H1 (cell line): ENCODE measurements around the gene VPS52. TPM values are rescaled to one million over a fixed set of nuclear protein-coding genes. Genes with fewer than 3 reads are reported as not detected.

Source experiments
- CTCF ChIA-PET: fragments of 300-600 bp; sonication (Branson Sonifier 250); formaldehyde crosslinking; loops from one replicate; lab custom pipeline; 2021; ENCODE audit not compliant: partially characterized antibody; lab: Charles Lee
- POLR2A ChIA-PET: fragments of 300-600 bp; sonication (Branson Sonifier 250); formaldehyde crosslinking; loops from one replicate; lab custom pipeline; 2021; ENCODE audit warnings: inconsistent platforms; ENCODE audit not compliant: partially characterized antibody; lab: Charles Lee
- DNase-seq, 2 experiments: peaks; one replicate each; pipeline versions ENCODE4 v3.0.0 to v3.0.0-alpha.2; 2010 to 2022; ENCODE audit warnings: low spot score in 2 of 2, low read depth in 1 of 2, mixed read lengths in 1 of 2
- FAIRE-seq: peaks from 2 replicates; lab custom pipeline; 2011; peaks lifted over from hg19 to GRCh38; lab: Jason Lieb, UNC
- H2AFZ ChIP-seq: 2 replicates; pipeline ENCODE4 v1.8.1; 2012; ENCODE audit warnings: low read length, inconsistent platforms
- H2AK5ac ChIP-seq: 2 replicates; pipeline ENCODE4 v1.6.1; 2013; ENCODE audit warnings: low read depth, low read length
- H2BK120ac ChIP-seq: replicated peaks from 2 replicates; pipeline ENCODE3; 2013; ENCODE audit warnings: low read depth, low read length, inconsistent platforms
- H2BK12ac ChIP-seq: 2 replicates; pipeline ENCODE4 v1.6.1; 2013; ENCODE audit warnings: low read depth, low read length
- H2BK15ac ChIP-seq: 2 replicates; pipeline ENCODE4 v1.6.1; 2013; ENCODE audit warnings: low read length
- H2BK20ac ChIP-seq: 2 replicates; pipeline ENCODE4 v1.6.1; 2013; ENCODE audit warnings: low read length
- H2BK5ac ChIP-seq: 2 replicates; pipeline ENCODE4 v1.6.1; 2013; ENCODE audit warnings: low read depth, low read length
- H3K14ac ChIP-seq: 2 replicates; pipeline ENCODE4 v1.6.1; 2013; ENCODE audit warnings: inconsistent platforms; ENCODE audit not compliant: insufficient read length
- H3K18ac ChIP-seq: 2 replicates; pipeline ENCODE4 v1.6.1; 2013; ENCODE audit warnings: low read length; ENCODE audit errors: extremely low read depth
- H3K23ac ChIP-seq: 2 replicates; pipeline ENCODE4 v1.6.1; 2013; ENCODE audit warnings: inconsistent platforms; ENCODE audit not compliant: insufficient read length
- H3K23me2 ChIP-seq: 2 replicates; pipeline ENCODE4 v1.6.1; 2013; ENCODE audit warnings: low read depth, low read length
- H3K27ac ChIP-seq: 2 replicates; pipeline ENCODE4 v1.6.1; 2011; ENCODE audit warnings: low read depth, low read length, inconsistent platforms
- H3K27me3 ChIP-seq, 4 experiments: replicated peaks in 1 of 4; 1 replicate in 1 of 4; 2 replicates in 3 of 4; pipeline versions ENCODE4 v1.6.1 to v1.8.1; 2011 to 2013; ENCODE audit warnings: low read length in 3 of 4, mild to moderate bottlenecking in 3 of 4, inconsistent platforms in 2 of 4, mixed read lengths in 2 of 4, moderate library complexity in 1 of 4; ENCODE audit not compliant: control insufficient read depth in 3 of 4, insufficient read depth in 3 of 4; ENCODE audit errors: extremely low read depth in 1 of 4
- H3K36me3 ChIP-seq, 4 experiments: 2 replicates each; pipeline versions ENCODE4 v1.6.1 to v1.8.1; 2011 to 2013; ENCODE audit warnings: mild to moderate bottlenecking in 4 of 4, low read length in 3 of 4, moderate library complexity in 2 of 4, control low read depth in 1 of 4, inconsistent platforms in 1 of 4; ENCODE audit not compliant: insufficient read depth in 4 of 4, control insufficient read depth in 2 of 4
- H3K4ac ChIP-seq: replicated peaks from 2 replicates; pipeline ENCODE3; 2013; ENCODE audit warnings: low read length, low read depth, mixed read lengths, inconsistent platforms; ENCODE audit not compliant: insufficient read length
- H3K4me1 ChIP-seq, 4 experiments: replicated peaks in 1 of 4; 1 replicate in 1 of 4; 2 replicates in 3 of 4; pipeline versions ENCODE4 v1.6.1 to v1.8.1; 2011 to 2013; ENCODE audit warnings: low read length in 3 of 4, inconsistent platforms in 2 of 4, mixed read lengths in 1 of 4; ENCODE audit not compliant: insufficient read depth in 4 of 4, control insufficient read depth in 3 of 4
- H3K4me2 ChIP-seq, 2 experiments: 2 replicates each; pipeline versions ENCODE4 v1.6.1 to v1.8.1; 2011 to 2013; ENCODE audit warnings: low read depth in 2 of 2, low read length in 2 of 2, control low read depth in 1 of 2, inconsistent platforms in 1 of 2, mild to moderate bottlenecking in 1 of 2; ENCODE audit not compliant: insufficient read depth in 1 of 2
- H3K4me3 ChIP-seq, 4 experiments: fragments of 200-600, 300-600 bp in 1 of 4; sonication (generic), shearing (Covaris generic), sonication (Bioruptor Twin) in 1 of 4; 2 replicates each; pipeline versions ENCODE4 v1.5.1 to v1.8.1; 2011 to 2016; ENCODE audit warnings: low read length in 4 of 4, low read depth in 3 of 4, control low read depth in 2 of 4, inconsistent platforms in 2 of 4, mild to moderate bottlenecking in 2 of 4, mixed read lengths in 1 of 4, moderate library complexity in 1 of 4; ENCODE audit not compliant: insufficient read depth in 2 of 4; ENCODE audit errors: extremely low read depth in 1 of 4
- H3K56ac ChIP-seq: replicated peaks from 2 replicates; pipeline ENCODE3; 2013; ENCODE audit warnings: low read depth, mild to moderate bottlenecking, mixed read lengths, low read length, inconsistent platforms; ENCODE audit not compliant: insufficient read length
- H3K79me1 ChIP-seq: 2 replicates; pipeline ENCODE4 v1.6.1; 2013; ENCODE audit warnings: low read depth, low read length, control low read depth
- H3K79me2 ChIP-seq, 2 experiments: 2 replicates each; pipeline versions ENCODE4 v1.6.1 to v1.8.1; 2012 to 2013; ENCODE audit warnings: low read length in 2 of 2, mild to moderate bottlenecking in 2 of 2, inconsistent platforms in 1 of 2; ENCODE audit not compliant: insufficient read depth in 2 of 2, control insufficient read depth in 1 of 2
- H3K9ac ChIP-seq, 4 experiments: replicated peaks in 1 of 4; 1 replicate in 1 of 4; 2 replicates in 3 of 4; pipeline versions ENCODE4 v1.6.1 to v1.8.1; 2011 to 2013; ENCODE audit warnings: low read depth in 3 of 4, low read length in 3 of 4, control low read depth in 2 of 4, mild to moderate bottlenecking in 2 of 4, moderate library complexity in 2 of 4, inconsistent platforms in 1 of 4; ENCODE audit errors: extremely low read depth in 1 of 4
- H3K9me3 ChIP-seq, 2 experiments: 2 replicates each; pipeline versions ENCODE4 v1.6.1 to v1.8.1; 2012 to 2013; ENCODE audit warnings: mild to moderate bottlenecking in 2 of 2, moderate library complexity in 2 of 2, control low read depth in 1 of 2, inconsistent platforms in 1 of 2, low read depth in 1 of 2, low read length in 1 of 2, mixed read lengths in 1 of 2; ENCODE audit not compliant: insufficient read depth in 2 of 2
- H4K20me1 ChIP-seq, 2 experiments: replicated peaks in 1 of 2; 2 replicates each; pipeline versions ENCODE3 to v1.8.1; 2011 to 2013; ENCODE audit warnings: inconsistent platforms in 2 of 2, low read length in 2 of 2, mild to moderate bottlenecking in 1 of 2; ENCODE audit not compliant: insufficient read depth in 2 of 2, control insufficient read depth in 1 of 2
- H4K5ac ChIP-seq: 2 replicates; pipeline ENCODE4 v1.6.1; 2013; ENCODE audit warnings: low read length, low read depth, mixed read lengths, inconsistent platforms; ENCODE audit not compliant: insufficient read length
- H4K8ac ChIP-seq: 2 replicates; pipeline ENCODE4 v1.8.0; 2013; ENCODE audit warnings: mild to moderate bottlenecking, moderate library complexity, low read length, inconsistent platforms; ENCODE audit not compliant: insufficient read depth; ENCODE audit errors: extremely low read depth
- H4K91ac ChIP-seq: replicated peaks from 2 replicates; pipeline ENCODE3; 2013; ENCODE audit warnings: low read length, mixed read lengths, inconsistent platforms; ENCODE audit not compliant: insufficient read length
- BCL11A ChIP-seq, 2 experiments: IDR thresholded peaks; one replicate each; pipeline ENCODE4 v1.6.1; 2011; ENCODE audit warnings: low read depth in 2 of 2, low read length in 2 of 2, mild to moderate bottlenecking in 2 of 2
- CBX8 ChIP-seq: fragments of 300-800, 300-1000 bp; sonication (generic); IDR thresholded peaks from 2 replicates; pipeline ENCODE4 v1.7.1; 2016; ENCODE audit warnings: low read depth, low read length, borderline replicate concordance
- GTF2F1 ChIP-seq: IDR thresholded peaks from 2 replicates; pipeline ENCODE4 v1.6.1; 2012; ENCODE audit warnings: low read depth, low read length, improper control_type of control experiment, borderline replicate concordance
- HDAC6 ChIP-seq: IDR thresholded peaks from one replicate; pipeline ENCODE4 v1.7.1; 2012; ENCODE audit warnings: low read depth, mild to moderate bottlenecking, inconsistent platforms, low read length, moderate library complexity
- RBBP5 ChIP-seq: IDR thresholded peaks from 2 replicates; pipeline ENCODE4 v1.7.1; 2012; ENCODE audit warnings: low read depth, mild to moderate bottlenecking, inconsistent platforms, low read length, moderate library complexity, borderline replicate concordance
- SAP30 ChIP-seq: fragments of 300-600 bp; sonication (generic); IDR thresholded peaks from 2 replicates; pipeline ENCODE4 v1.7.1; 2012; ENCODE audit warnings: low read length, moderate library complexity, mild to moderate bottlenecking, inconsistent platforms; ENCODE audit not compliant: insufficient read depth, insufficient replicate concordance
- SIX5 ChIP-seq: IDR thresholded peaks from 2 replicates; pipeline ENCODE4 v1.6.1; 2011; ENCODE audit warnings: mild to moderate bottlenecking, low read depth, low read length
- SP4 ChIP-seq: IDR thresholded peaks from 2 replicates; pipeline ENCODE4 v1.6.1; 2012; ENCODE audit warnings: low read length, inconsistent platforms
- TAF1 ChIP-seq: IDR thresholded peaks from 2 replicates; pipeline ENCODE4 v1.6.1; 2011; ENCODE audit warnings: mild to moderate bottlenecking, low read depth, low read length
- TBP ChIP-seq: IDR thresholded peaks from 2 replicates; pipeline ENCODE4 v1.6.1; 2011; ENCODE audit warnings: low read depth, low read length, improper control_type of control experiment
- YY1 ChIP-seq: IDR thresholded peaks from 2 replicates; pipeline ENCODE4 v1.6.1; 2011; ENCODE audit warnings: low read depth, mild to moderate bottlenecking, low read length
- WGBS, 2 experiments: shearing (Covaris generic) in 1 of 2; methylation state at CpG; one replicate each; pipeline versions ENCODE4 v1.1.6 to v1.1.7; 2013 to 2015; ENCODE audit warnings: low lambda C conversion rate in 2 of 2, mixed read lengths in 2 of 2, inconsistent platforms in 1 of 2, low coverage in 1 of 2, missing lambda C conversion rate in 1 of 2; ENCODE audit not compliant: insufficient replicate concordance in 2 of 2, insufficient coverage in 1 of 2, insufficient read length in 1 of 2; ENCODE audit errors: extremely low coverage in 1 of 2, missing lambda C conversion rate in 1 of 2; 5-methylcytosine and 5-hydroxymethylcytosine counted together
- polyA plus RNA-seq, 7 experiments: library from polyadenylated mRNA; depleted of rRNA in 3 of 7; stranded (reverse) in 5 of 7; unstranded in 2 of 7; fragments of >200 nt in 5 of 7; fragments of 200-250 nt in 2 of 7; gene quantifications; 1 replicate in 5 of 7; 2 replicates in 1 of 7; 4 replicates in 1 of 7; pipeline versions ENCODE4 v1.2.1 to v1.2.3, GENCODE V29; 2011 to 2013; ENCODE audit warnings: missing spikeins in 2 of 7, mixed read lengths in 2 of 7
- total RNA-seq: library from RNA; stranded (reverse); fragmentation: NEBNext Ultra II Directional; extraction: Animal tissue kit (Norgen Biotek cat#: 25700); gene quantifications from 2 replicates; pipeline ENCODE4 v1.2.1, GENCODE V29; 2021

VPS52 gene
- total and polyA plus RNA-seq, 2 of the 8 experiments (the other 6 are each of a cell fraction or from before 2014, with no cell fraction given) = 36.5 to 86.3 TPM

DNA sequence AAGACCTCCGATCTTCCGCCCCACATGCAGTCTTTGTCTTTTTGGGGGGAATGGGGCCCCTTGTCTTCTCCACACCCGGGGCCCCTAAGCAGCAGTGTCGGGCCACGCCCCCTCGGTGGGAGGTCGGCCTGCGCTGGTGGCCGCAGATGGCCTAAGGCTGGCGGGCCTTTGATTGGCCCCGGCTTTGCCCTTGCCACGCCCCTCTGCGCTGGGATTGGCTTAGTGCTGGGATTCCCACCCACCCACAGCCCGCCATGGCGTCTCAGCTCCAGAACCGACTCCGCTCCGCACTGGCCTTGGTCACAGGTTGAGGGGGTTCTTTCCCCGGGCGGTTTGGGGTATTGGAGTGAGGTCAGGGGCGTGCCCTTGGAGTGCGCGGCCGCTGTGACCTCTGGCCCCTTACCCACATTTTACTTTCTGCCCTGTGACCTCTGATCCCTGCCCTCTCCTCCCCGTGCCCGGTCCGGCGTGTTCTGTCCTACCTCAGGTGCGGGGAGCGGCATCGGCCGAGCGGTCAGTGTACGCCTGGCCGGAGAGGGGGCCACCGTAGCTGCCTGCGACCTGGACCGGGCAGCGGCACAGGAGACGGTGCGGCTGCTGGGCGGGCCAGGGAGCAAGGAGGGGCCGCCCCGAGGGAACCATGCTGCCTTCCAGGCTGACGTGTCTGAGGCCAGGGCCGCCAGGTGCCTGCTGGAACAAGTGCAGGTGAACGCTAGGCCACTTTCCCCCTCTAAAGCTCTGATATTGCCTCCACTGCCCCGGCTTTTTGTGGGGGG, 67.1 kb downstream of the VPS52 start, which contains the start of gene HSD17B8:
Gene HSD17B8, plus strand, starts transcription at position 241 of the 776 bp plus-strand sequence. Its CDS starts 14 bp downstream, at position 255.
- H3K79me2 ChIP-seq = peaks cover 3 to 18% of the 10 kb centered on the region in 2 experiments; a peak in 3 of 4 replicates
- peaks cover 7 to 23% (median 15%) of the 10 kb centered on the region in 4 experiments for H3K36me3 ChIP-seq
- H3K18ac ChIP-seq = peak within 1 kb of the TSS; percentile 75
- peak within 1 kb of the TSS; percentile 34 for H3K56ac ChIP-seq
- peak within 1 kb of the TSS; percentile 12; the same call in 1 of the 2 replicates for H2BK12ac ChIP-seq
- peaks cover 5 to 22% of the 10 kb centered on the region in 2 experiments for H4K20me1 ChIP-seq
- no peak within 1 kb of the TSS for H3K4ac ChIP-seq
- H3K14ac ChIP-seq = no peak within 1 kb of the TSS
- peak within 1 kb of the TSS; percentile 72 to 97 for H3K4me2 ChIP-seq
- peak within 1 kb of the TSS; percentile 22 to 66 (median 47); a peak in 3 of 7 replicates for H3K9ac ChIP-seq
- no peak within 1 kb of the TSS; the same call in 1 of the 2 replicates for H2AK5ac ChIP-seq
- H3K23ac ChIP-seq = no peak within 1 kb of the TSS
- H3K27ac ChIP-seq = no peak within 1 kb of the TSS
- ChIA-PET POLR2A (interaction anchor here (0.6 to 2.0 kb wide), 10 partner anchors 8 to 235 kb away, joined by 3 to 16 read pairs (median 6); partner anchors contain the start of genes B3GALT4, CUTA, RPS18 and VPS52), CTCF (interaction anchor here (0.6 to 2.4 kb wide), 7 partner anchors 11 to 204 kb away, joined by 3 to 23 read pairs (median 6); no protein-coding TSS in a partner anchor)
- H3K79me1 ChIP-seq = peaks cover 16% of the 10 kb centered on the region
- H4K8ac ChIP-seq = no peak within 1 kb of the TSS; the same call in 1 of the 2 replicates
- peak within 1 kb of the TSS; percentile 42; the same call in 1 of the 2 replicates for H2AFZ ChIP-seq
- H2BK20ac ChIP-seq = peak within 1 kb of the TSS; percentile 13; the same call in 1 of the 2 replicates
- peaks cover 9 to 32% (median 25%) of the 10 kb centered on the region in 4 experiments; a peak in 6 of 7 replicates for H3K27me3 ChIP-seq
- peaks cover 4 to 36% (median 11%) of the 10 kb centered on the region in 4 experiments for H3K4me1 ChIP-seq
- peaks cover 30% of the 10 kb centered on the region for H3K23me2 ChIP-seq
- no peaks in the 10 kb centered on the region for H3K9me3 ChIP-seq
- H2BK5ac ChIP-seq = no peak within 1 kb of the TSS
- H3K4me3 ChIP-seq = peak within 1 kb of the TSS; percentile 71 to 93 (median 72)
- no peak within 1 kb of the TSS for H2BK120ac ChIP-seq
- DNase-seq (peak; percentile 72 to 98), FAIRE-seq (no peak)
- no peak within 1 kb of the TSS for H4K91ac ChIP-seq
- H2BK15ac ChIP-seq = 0 out of 2 replicates have a peak within 1 kb of the TSS, but pooled peaks have one; percentile 19
- 2% methylated on average over 37 of the region's 48 CpGs; no CpG with 5 or more reads in 1 of the 2 experiments for WGBS, 2 experiments
- H4K5ac ChIP-seq = no peak within 1 kb of the TSS
- TF ChIP-seq SAP30 (no peak), SIX5 (no peak), SP4 (no peak; the same call in 1 of the 2 replicates), TBP (0 out of 2 replicates have a peak, but pooled peaks have one; percentile 45), HDAC6 (no peak), GTF2F1 (no peak), CBX8 (no peak), TAF1 (peak; percentile 60; the same call in 1 of the 2 replicates), YY1 (peak; percentile 84), RBBP5 (no peak), BCL11A (IDR thresholded peaks at IDR 0.05; ENCODE audit: low read depth in 2 of 2, low read length in 2 of 2) (no peak)
